ENCODE results near the gene MAPK4.

Gene MAPK4

DNA sequence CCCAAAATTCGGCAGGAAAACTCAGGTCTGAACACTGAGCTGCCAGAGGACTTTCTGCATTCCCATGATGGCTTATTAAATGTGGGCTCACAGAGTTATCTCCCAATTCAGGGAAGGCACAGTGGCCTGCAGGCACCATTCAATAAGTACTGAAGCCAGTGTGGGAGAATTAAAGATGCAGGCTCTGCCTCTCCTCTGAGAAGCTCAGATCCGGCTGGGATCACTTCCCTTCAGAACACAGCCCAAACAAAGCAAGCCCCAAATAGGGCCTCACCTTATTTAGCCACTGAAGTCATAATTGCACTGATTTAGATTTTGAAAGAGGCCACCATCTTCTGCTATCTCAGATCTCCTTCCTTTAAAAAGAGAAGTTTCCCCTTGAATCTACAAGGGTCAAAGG, 94.3 kb downstream of the MAPK4 start:
- TF ChIP-seq, protein P1, sequence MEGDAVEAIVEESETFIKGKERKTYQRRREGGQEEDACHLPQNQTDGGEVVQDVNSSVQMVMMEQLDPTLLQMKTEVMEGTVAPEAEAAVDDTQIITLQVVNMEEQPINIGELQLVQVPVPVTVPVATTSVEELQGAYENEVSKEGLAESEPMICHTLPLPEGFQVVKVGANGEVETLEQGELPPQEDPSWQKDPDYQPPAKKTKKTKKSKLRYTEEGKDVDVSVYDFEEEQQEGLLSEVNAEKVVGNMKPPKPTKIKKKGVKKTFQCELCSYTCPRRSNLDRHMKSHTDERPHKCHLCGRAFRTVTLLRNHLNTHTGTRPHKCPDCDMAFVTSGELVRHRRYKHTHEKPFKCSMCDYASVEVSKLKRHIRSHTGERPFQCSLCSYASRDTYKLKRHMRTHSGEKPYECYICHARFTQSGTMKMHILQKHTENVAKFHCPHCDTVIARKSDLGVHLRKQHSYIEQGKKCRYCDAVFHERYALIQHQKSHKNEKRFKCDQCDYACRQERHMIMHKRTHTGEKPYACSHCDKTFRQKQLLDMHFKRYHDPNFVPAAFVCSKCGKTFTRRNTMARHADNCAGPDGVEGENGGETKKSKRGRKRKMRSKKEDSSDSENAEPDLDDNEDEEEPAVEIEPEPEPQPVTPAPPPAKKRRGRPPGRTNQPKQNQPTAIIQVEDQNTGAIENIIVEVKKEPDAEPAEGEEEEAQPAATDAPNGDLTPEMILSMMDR (IDR thresholded peaks at IDR 0.05; ENCODE audit: insufficient read depth, missing control alignments), result no peak
- no peak for FAIRE-seq
- no peak for DNase-seq (ENCODE audit: insufficient read length, low spot score)

DNA sequence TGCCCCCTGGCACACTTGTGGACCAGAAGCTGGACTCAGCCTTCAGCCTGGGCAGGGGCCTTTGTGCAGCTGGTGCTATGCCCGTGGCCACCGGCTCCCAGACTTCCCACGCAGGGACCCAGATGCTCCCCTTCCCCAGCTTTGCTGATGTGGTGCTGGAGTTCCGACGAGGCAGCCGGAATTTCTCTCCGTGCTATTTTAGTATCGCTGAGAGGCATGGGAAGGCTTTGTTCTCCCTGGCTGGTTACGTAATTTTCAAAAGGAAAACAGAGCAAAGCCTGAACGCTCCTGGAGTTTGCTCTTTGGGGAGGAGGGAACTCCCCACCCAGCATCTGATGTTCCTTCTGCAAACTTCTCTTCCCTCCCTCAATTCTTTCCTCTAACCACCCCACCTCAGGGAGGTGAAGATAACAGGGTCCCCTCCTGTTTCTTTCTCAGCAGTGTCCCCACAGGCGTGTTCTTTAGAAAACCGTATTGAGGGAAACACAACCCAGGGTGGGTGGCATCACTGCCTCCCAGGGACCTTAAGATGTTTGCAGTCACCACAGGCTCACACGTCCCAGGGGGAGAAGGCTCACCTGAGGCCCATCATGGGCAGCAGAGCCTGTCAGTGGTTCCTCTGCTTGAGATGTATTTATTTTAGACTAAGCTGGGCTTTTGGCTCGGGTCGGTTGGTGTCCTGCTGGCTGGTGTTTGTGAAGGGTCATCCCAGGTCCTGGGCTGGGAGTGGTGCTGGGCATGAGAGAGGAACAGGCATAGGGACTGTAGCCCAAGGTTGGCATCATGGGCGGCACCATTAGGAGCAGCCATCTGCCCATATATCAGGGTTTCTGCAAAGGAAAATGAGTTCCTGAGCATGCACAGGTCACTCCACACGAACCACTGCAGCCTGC, 95.0 kb downstream of the MAPK4 start:
- DNase-seq (ENCODE audit: insufficient read length, low spot score) (no peak), FAIRE-seq (no peak)
- TF ChIP-seq, protein P1 (IDR thresholded peaks at IDR 0.05; ENCODE audit: insufficient read depth, missing control alignments), result no peak

DNA sequence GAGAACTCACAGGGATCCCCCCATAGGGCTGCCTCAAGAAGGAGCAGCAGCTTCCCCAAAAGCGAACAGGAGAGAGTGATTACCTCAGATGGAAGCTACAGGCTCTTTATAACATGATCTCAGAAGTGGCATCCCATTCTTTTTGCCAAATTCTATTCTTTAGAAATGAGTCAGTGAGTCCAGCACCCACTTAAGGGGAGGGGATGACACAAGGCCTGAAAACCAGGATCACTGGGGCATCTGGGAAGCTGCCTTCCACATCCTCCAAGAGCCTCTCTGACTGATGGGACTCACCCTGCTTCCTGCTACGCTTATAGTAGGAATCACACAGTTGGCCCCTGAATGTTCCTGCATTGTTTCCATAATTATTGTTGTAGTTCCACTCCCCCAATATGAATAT, 96.5 kb downstream of the MAPK4 start:
- FAIRE-seq (no peak), DNase-seq (ENCODE audit: insufficient read length, low spot score) (no peak)
- TF ChIP-seq, protein P1 (IDR thresholded peaks at IDR 0.05; ENCODE audit: insufficient read depth, missing control alignments), result no peak

DNA sequence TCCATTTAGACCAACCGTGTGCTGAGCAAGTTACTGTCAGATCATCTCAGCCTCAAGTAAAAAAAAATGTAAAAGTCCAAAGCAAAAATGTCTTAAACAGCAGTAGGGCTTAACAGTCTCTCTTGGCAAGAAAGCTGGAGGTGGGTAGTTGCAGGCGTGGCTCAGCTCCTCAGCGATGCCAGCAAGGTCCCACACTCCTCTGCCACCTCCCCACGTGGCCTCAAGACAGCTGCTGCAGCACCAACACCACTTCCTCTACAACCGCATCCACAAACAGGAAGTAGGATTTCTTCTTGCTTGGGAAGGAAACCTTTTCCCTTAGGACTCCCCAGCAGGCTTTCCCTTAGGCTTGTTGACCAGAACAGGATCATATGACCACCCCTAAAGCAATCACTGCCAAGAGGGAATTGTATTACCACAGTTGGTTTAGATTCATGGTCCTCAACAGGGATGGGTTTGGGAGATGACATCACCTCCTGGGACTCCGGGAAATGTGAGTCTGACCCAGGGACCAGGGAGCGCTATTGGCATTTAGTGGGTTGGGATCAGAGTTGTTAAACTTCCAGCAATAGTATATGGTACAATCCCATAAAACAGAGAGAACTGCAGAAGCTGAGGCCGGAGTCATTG, 97.1 kb downstream of the MAPK4 start:
- DNase-seq (ENCODE audit: insufficient read length, low spot score), result no peak
- TF ChIP-seq, protein P1 (IDR thresholded peaks at IDR 0.05; ENCODE audit: insufficient read depth, missing control alignments), result no peak
- no peak for FAIRE-seq

DNA sequence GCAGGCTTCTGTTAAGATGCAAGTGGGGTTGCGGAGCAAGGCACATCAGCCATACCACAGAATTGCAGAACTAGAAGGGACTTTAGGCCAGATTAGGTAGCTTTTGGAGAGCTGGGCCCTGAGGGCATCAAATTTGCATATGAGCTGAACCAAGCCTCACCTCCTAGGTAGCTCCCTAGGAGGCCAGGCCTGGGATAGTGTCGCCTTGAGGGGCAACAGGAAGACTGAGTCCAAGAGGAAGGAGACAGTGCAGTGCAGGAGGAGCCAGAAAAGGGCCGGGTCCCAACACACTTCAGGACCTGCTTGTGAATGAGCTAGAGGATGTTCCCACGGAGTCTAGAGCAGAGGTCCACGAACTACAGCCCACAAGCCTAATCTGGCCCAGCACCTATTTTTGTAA, 98.7 kb downstream of the MAPK4 start:
- TF ChIP-seq, protein P1 (IDR thresholded peaks at IDR 0.05; ENCODE audit: insufficient read depth, missing control alignments), result no peak
- no peak for DNase-seq (ENCODE audit: insufficient read length, low spot score)
- no peak for FAIRE-seq

DNA sequence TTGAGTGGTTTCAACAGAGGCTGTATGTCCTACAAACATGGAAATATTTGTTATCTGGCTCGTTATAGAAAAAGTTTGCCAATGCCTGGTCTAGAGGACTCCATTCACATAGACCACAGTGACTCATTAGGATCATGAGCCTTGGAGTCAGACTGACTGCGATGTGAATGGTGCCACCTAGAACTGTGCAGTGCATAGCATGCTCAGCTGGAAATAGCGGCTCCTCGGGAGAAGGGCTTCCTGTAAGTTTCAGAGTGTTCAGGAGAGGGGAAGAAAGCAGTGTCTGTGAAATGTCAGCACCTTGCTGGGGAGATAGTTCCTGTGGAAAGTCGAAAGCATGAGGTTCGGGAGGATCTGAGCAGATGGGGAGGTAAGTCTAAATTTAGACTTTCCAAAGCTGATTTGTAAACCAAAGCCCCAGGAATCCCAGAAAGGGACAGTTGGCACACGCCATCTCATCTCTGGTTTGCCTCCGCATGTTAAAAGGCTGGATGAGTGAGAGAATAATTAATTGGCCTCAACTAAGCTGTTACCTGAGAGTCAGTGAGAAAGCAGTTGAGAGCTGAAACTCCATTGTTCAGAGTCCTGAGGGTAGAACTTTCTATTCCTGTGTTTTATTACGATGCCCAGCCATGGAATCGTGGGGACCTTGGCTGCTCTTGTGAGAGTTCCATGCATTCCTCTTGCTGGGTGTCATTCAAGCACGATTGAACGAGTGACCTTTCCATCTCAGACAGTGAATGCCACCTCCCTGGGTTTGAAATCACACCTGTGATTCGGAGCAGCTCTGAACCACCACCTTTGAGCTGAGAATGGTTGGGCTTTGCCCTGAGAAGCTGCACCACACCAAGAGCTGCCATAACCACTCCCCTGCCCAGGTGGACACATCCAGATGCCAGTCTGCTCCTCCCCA, 99.5 kb downstream of the MAPK4 start:
- TF ChIP-seq, protein P1 (IDR thresholded peaks at IDR 0.05; ENCODE audit: insufficient read depth, missing control alignments), result no peak
- DNase-seq (ENCODE audit: insufficient read length, low spot score) (no peak), FAIRE-seq (no peak)

Data from D721Med (cell line).